H9 (cell line): Measurements from ENCODE around the gene ZNF512B. TPM values are rescaled to one million over a fixed set of nuclear protein-coding genes. Genes with fewer than 3 reads are reported as not detected.

Experiments used
- DNase-seq: peaks from one replicate; pipeline ENCODE4 v3.0.0-alpha.2; 2017
- H2AFZ ChIP-seq: one replicate; pipeline ENCODE4 v1.6.1; 2013; ENCODE audit warnings: mild to moderate bottlenecking, low read length, control low read depth, moderate library complexity
- H2AK5ac ChIP-seq: 2 replicates; pipeline ENCODE4 v1.6.1; 2013; ENCODE audit warnings: low read length, control low read depth, mixed read lengths; ENCODE audit not compliant: insufficient read length
- H2BK120ac ChIP-seq: one replicate; pipeline ENCODE4 v1.6.1; 2013; ENCODE audit warnings: low read depth, mild to moderate bottlenecking, low read length, control low read depth, inconsistent platforms; ENCODE audit not compliant: poor library complexity, severe bottlenecking
- H2BK12ac ChIP-seq: 2 replicates; pipeline ENCODE4 v1.6.1; 2013; ENCODE audit warnings: low read length, control low read depth, mixed read lengths, low read depth; ENCODE audit not compliant: insufficient read length
- H2BK15ac ChIP-seq: 2 replicates; pipeline ENCODE4 v1.6.1; 2013; ENCODE audit warnings: low read depth, low read length, control low read depth
- H2BK20ac ChIP-seq: one replicate; pipeline ENCODE4 v1.6.1; 2013; ENCODE audit warnings: low read depth, mild to moderate bottlenecking, low read length, control low read depth, inconsistent platforms; ENCODE audit not compliant: poor library complexity, severe bottlenecking
- H2BK5ac ChIP-seq: 2 replicates; pipeline ENCODE4 v1.6.1; 2013; ENCODE audit warnings: low read length, control low read depth, mixed read lengths; ENCODE audit not compliant: insufficient read length
- H3K14ac ChIP-seq: 2 replicates; pipeline ENCODE4 v1.6.1; 2013; ENCODE audit warnings: low read length, control low read depth; ENCODE audit not compliant: insufficient read depth
- H3K18ac ChIP-seq: 2 replicates; pipeline ENCODE4 v1.6.1; 2013; ENCODE audit warnings: low read depth, mild to moderate bottlenecking, mixed read lengths, low read length, control low read depth; ENCODE audit not compliant: insufficient read length
- H3K23ac ChIP-seq: 2 replicates; pipeline ENCODE4 v1.6.1; 2013; ENCODE audit warnings: low read length, control low read depth, mixed read lengths, low read depth; ENCODE audit not compliant: insufficient read length
- H3K23me2 ChIP-seq: 2 replicates; pipeline ENCODE4 v1.6.1; 2013; ENCODE audit warnings: low read depth, mild to moderate bottlenecking, mixed read lengths, low read length, control low read depth; ENCODE audit not compliant: insufficient read length, poor library complexity, severe bottlenecking
- H3K27ac ChIP-seq: 2 replicates; pipeline ENCODE4 v1.5.1; 2013; ENCODE audit warnings: low read length, control low read depth, mixed read lengths, low read depth; ENCODE audit not compliant: insufficient read length
- H3K27me3 ChIP-seq: 2 replicates; pipeline ENCODE4 v1.6.1; 2013; ENCODE audit warnings: low read length, control low read depth, inconsistent platforms; ENCODE audit not compliant: insufficient read depth
- H3K4ac ChIP-seq: 2 replicates; pipeline ENCODE4 v1.6.1; 2013; ENCODE audit warnings: low read depth, mild to moderate bottlenecking, control low read depth, inconsistent platforms, low read length, moderate library complexity
- H3K4me1 ChIP-seq: 2 replicates; pipeline ENCODE4 v1.6.1; 2013; ENCODE audit warnings: low read length, control low read depth, inconsistent platforms; ENCODE audit not compliant: insufficient read depth
- H3K4me2 ChIP-seq: 2 replicates; pipeline ENCODE4 v1.6.1; 2013; ENCODE audit warnings: low read length, control low read depth, mixed read lengths; ENCODE audit not compliant: insufficient read length, insufficient read depth
- H3K56ac ChIP-seq: 2 replicates; pipeline ENCODE4 v1.6.1; 2013; ENCODE audit warnings: low read depth, mild to moderate bottlenecking, mixed read lengths, low read length, control low read depth; ENCODE audit not compliant: insufficient read length
- H3K79me1 ChIP-seq: 2 replicates; pipeline ENCODE4 v1.6.1; 2013; ENCODE audit warnings: low read depth, mild to moderate bottlenecking, moderate library complexity, low read length, control low read depth, inconsistent platforms; ENCODE audit not compliant: insufficient read depth, poor library complexity, severe bottlenecking
- H3K79me2 ChIP-seq: 2 replicates; pipeline ENCODE4 v1.6.1; 2013; ENCODE audit warnings: low read length, control low read depth, inconsistent platforms; ENCODE audit not compliant: insufficient read depth
- H3K9ac ChIP-seq: 2 replicates; pipeline ENCODE4 v1.6.1; 2013; ENCODE audit warnings: low read length, control low read depth, mixed read lengths; ENCODE audit not compliant: insufficient read length; ENCODE audit errors: extremely low read depth
- H3K9me3 ChIP-seq: one replicate; pipeline ENCODE4 v1.6.1; 2013; ENCODE audit warnings: low read depth, low read length, inconsistent platforms; ENCODE audit not compliant: control insufficient read depth
- H3T11ph ChIP-seq: one replicate; pipeline ENCODE4 v1.6.1; 2013; ENCODE audit warnings: mild to moderate bottlenecking, low read length, control low read depth, inconsistent platforms
- H4K20me1 ChIP-seq: one replicate; pipeline ENCODE4 v1.6.1; 2013; ENCODE audit not compliant: control insufficient read depth, insufficient read length, insufficient read depth
- H4K5ac ChIP-seq: 2 replicates; pipeline ENCODE4 v1.6.1; 2013; ENCODE audit warnings: low read depth, mild to moderate bottlenecking, mixed read lengths, low read length, control low read depth; ENCODE audit not compliant: insufficient read length
- H4K8ac ChIP-seq: replicated peaks from 2 replicates; pipeline ENCODE4 v1.6.1; 2013; ENCODE audit warnings: low read length, control low read depth, mixed read lengths, low read depth; ENCODE audit not compliant: insufficient read length
- H4K91ac ChIP-seq: 2 replicates; pipeline ENCODE4 v1.6.1; 2013; ENCODE audit warnings: low read depth, mild to moderate bottlenecking, moderate library complexity, mixed read lengths, low read length, control low read depth; ENCODE audit not compliant: insufficient read length
- H3K27ac Mint-ChIP-seq, 3 experiments: 2 replicates in 2 of 3; 3 replicates in 1 of 3; pipeline ENCODE4 v1.8.0; 2020 to 2021; ENCODE audit warnings: mixed read lengths in 3 of 3, mild to moderate bottlenecking in 1 of 3, moderate library complexity in 1 of 3
- H3K27me3 Mint-ChIP-seq: 2 replicates; pipeline ENCODE4 v1.8.0; 2021; ENCODE audit warnings: low read depth, mild to moderate bottlenecking, moderate library complexity, mixed read lengths
- H3K36me3 Mint-ChIP-seq, 3 experiments: 2 replicates in 2 of 3; 3 replicates in 1 of 3; pipeline ENCODE4 v1.8.0; 2020 to 2021; ENCODE audit warnings: low read depth in 3 of 3, mixed read lengths in 3 of 3; ENCODE audit not compliant: insufficient read depth in 1 of 3
- H3K4me1 Mint-ChIP-seq, 2 experiments: 2 replicates each; pipeline ENCODE4 v1.8.0; 2020; ENCODE audit warnings: mixed read lengths in 2 of 2
- H3K4me3 Mint-ChIP-seq, 2 experiments: 2 replicates in 1 of 2; 3 replicates in 1 of 2; pipeline ENCODE4 v1.8.0; 2020 to 2021; ENCODE audit warnings: mild to moderate bottlenecking in 2 of 2, mixed read lengths in 2 of 2, moderate library complexity in 1 of 2
- H3K9me3 Mint-ChIP-seq, 2 experiments: 2 replicates in 1 of 2; 3 replicates in 1 of 2; pipeline ENCODE4 v1.8.0; 2020; ENCODE audit warnings: mild to moderate bottlenecking in 2 of 2, mixed read lengths in 2 of 2, moderate library complexity in 1 of 2
- WGBS: extraction: QIAGEN DNeasy Blood & Tissue Kit; methylation state at CpG from one replicate; pipeline ENCODE4 v1.1.7; 2013; ENCODE audit warnings: missing lambda C conversion rate, low lambda C conversion rate, mixed read lengths; ENCODE audit not compliant: insufficient read length; ENCODE audit errors: extremely low coverage; 5-methylcytosine and 5-hydroxymethylcytosine counted together
- total RNA-seq: library from RNA; stranded (reverse); gene quantifications from 2 replicates; pipeline ENCODE4 v1.2.1, GENCODE V29; 2021
- TF ChIP-seq, protein P1 (sequence below): fragments of 200-600 bp; sonication (generic); conservative IDR thresholded peaks from 3 replicates; pipeline ENCODE4 v1.8.0; 2021; ENCODE audit warnings: antibody characterized with exemption, mild to moderate bottlenecking

The ZNF512B gene
- total RNA-seq, 1 experiment from 2014 or later = 46.0 TPM

DNA sequence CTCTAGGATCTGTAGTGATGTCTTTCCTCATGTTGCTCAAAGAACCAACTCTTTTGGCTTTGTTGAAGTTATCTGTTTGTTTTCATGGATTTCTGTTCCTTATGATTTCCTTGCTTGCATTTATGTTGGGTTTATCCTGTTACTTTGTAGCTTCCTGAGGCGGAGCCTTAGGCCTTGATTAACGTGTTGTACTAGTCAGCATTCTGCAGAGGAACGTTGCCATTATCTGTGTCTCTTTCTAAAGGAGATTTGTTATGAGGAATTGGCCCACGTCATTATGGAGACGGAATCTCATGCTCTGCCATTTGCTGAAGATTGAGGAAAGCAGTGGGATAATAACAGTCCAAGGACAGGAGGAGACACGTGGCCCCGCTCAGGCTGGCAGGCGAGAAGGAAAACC lies 43.4 kb downstream of the ZNF512B start:
- no peak overlapping the region for H2BK12ac ChIP-seq
- H3K4me1 ChIP-seq = no peaks in the 10 kb centered on the region
- no peak overlapping the region for H3K4ac ChIP-seq
- TF ChIP-seq, protein P1, sequence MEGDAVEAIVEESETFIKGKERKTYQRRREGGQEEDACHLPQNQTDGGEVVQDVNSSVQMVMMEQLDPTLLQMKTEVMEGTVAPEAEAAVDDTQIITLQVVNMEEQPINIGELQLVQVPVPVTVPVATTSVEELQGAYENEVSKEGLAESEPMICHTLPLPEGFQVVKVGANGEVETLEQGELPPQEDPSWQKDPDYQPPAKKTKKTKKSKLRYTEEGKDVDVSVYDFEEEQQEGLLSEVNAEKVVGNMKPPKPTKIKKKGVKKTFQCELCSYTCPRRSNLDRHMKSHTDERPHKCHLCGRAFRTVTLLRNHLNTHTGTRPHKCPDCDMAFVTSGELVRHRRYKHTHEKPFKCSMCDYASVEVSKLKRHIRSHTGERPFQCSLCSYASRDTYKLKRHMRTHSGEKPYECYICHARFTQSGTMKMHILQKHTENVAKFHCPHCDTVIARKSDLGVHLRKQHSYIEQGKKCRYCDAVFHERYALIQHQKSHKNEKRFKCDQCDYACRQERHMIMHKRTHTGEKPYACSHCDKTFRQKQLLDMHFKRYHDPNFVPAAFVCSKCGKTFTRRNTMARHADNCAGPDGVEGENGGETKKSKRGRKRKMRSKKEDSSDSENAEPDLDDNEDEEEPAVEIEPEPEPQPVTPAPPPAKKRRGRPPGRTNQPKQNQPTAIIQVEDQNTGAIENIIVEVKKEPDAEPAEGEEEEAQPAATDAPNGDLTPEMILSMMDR = no peak
- H4K91ac ChIP-seq = no peak overlapping the region
- no peaks in the 10 kb centered on the region for H3K23me2 ChIP-seq
- H3K79me2 ChIP-seq = no peaks in the 10 kb centered on the region
- Mint-ChIP-seq H3K4me3 (no peak overlapping the region), H3K9me3 (no peaks in the 10 kb centered on the region), H3K27ac (no peak overlapping the region), H3K4me1 (no peaks in the 10 kb centered on the region), H3K36me3 (peaks cover 24 to 48% (median 38%) of the 10 kb centered on the region in 3 experiments; a peak in 6 of 7 replicates), H3K27me3 (no peaks in the 10 kb centered on the region)
- H3K9me3 ChIP-seq = no peaks in the 10 kb centered on the region
- no peak overlapping the region for H2BK120ac ChIP-seq
- no peak for DNase-seq
- no peak overlapping the region for H2BK20ac ChIP-seq
- H2AFZ ChIP-seq = no peak overlapping the region
- H3T11ph ChIP-seq = no peak overlapping the region
- H4K5ac ChIP-seq = no peak overlapping the region
- no peaks in the 10 kb centered on the region for H3K27me3 ChIP-seq
- H3K18ac ChIP-seq = no peak overlapping the region
- no peak overlapping the region for H2BK15ac ChIP-seq
- no peak overlapping the region for H2AK5ac ChIP-seq
- no peak overlapping the region for H4K8ac ChIP-seq
- no peak overlapping the region for H3K9ac ChIP-seq
- no peak overlapping the region for H2BK5ac ChIP-seq
- H3K27ac ChIP-seq = no peak overlapping the region
- no peak overlapping the region for H3K56ac ChIP-seq
- no peak overlapping the region for H3K4me2 ChIP-seq
- H3K79me1 ChIP-seq = no peaks in the 10 kb centered on the region
- no peak overlapping the region for H3K14ac ChIP-seq
- no CpG with 5 or more reads among the region's 8 CpGs for WGBS
- no peak overlapping the region for H3K23ac ChIP-seq
- no peaks in the 10 kb centered on the region for H4K20me1 ChIP-seq
